Measurements from ENCODE around the gene CSNK2A1. TPM values are rescaled to one million over a fixed set of nuclear protein-coding genes. Genes with fewer than 3 reads are reported as not detected.

Gene CSNK2A1
- total RNA-seq, 2 donors from 2014 or later = 83.9 to 90.7 TPM

DNA sequence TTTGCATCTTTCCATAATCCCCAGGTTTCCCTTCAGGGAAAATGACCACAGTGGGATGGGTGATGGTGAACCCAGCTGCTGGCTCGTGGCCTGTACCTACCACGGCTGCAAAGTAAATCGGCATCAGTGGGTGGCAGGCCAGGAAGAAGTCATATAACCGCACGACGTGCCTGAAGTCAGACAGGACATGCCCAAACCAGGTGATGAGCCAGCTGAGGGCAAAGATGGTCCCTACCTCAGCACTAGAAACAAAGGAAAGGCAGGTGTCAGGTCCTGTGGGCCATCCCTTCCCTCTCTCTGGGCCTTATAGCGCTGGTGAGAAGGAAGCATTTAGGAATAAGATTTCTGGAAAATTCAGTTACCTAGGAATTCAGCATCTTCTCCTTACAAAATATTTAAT is 103.4 kb downstream of the CSNK2A1 start:
- no peak for ATAC-seq (ENCODE audit: insufficient number of reproducible peaks, low FRiP score, low read depth)
- H3K36me3 ChIP-seq = peaks cover 54% of the 10 kb centered on the region
- no peaks in the 10 kb centered on the region for H3K9me3 ChIP-seq

GRCh38 chr20:438571-439469 is 104.8 kb downstream of the CSNK2A1 start:
- H3K27me3 ChIP-seq (replicated peaks; ENCODE audit: insufficient read depth) = no peaks in the 10 kb centered on the region
- ATAC-seq (ENCODE audit: insufficient number of reproducible peaks, low FRiP score, low read depth) (no peak), DNase-seq (ENCODE audit: low spot score) (no peak)

More for the DNA sequence above, 103.4 kb downstream of the CSNK2A1 start:
- no peak for TF ChIP-seq CTCF (IDR thresholded peaks at IDR 0.05)
- Histone ChIP-seq H3K4me1 (ENCODE audit: control insufficient read depth in 1 of 2, low read depth in 2 of 2) (peaks cover 0 to 7% of the 10 kb centered on the region in 2 donors), H3K27me3 (replicated peaks; ENCODE audit: insufficient read depth) (no peaks in the 10 kb centered on the region), H3K27ac (no peak overlapping the region), H3K4me3 (no peak overlapping the region)
- no peak for DNase-seq (ENCODE audit: low spot score)

DNA sequence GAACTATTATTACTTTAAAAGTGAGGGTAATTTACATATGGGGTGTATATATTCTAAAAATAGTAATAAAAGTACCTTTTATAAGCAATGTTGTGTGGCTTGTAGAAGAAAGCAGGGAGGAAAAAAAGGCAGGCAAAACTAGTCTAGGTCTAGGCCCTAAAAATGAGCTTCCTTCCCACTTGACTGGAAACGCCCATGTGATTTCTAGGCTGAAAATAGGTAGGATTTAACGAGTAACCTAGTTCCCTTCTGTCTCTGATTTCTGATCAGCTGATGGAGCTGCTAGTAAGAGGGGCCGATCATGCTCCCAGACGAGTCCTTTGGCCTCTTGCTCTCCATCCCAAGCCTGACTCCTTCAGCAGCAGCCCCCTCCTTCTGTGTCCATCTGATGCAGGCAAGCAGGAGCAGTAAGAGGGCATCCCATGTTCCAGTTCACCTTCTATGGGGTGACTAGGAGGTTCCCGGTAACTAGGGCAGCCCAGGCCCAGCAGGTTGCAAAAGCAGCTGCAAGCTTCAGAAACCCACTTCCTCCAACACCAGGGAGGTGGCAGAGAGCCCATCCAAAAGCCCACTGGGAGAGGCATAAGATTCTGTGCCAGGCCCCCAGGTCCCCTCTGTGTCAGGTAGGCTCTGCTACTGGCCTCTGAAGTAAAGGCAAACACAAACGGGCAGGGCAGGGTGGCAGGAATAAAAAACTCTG is 105.7 kb downstream of the CSNK2A1 start:
- no peak for ATAC-seq (ENCODE audit: insufficient number of reproducible peaks, low FRiP score, low read depth)
- H3K27ac ChIP-seq = no peak overlapping the region
- H3K9me3 ChIP-seq = no peaks in the 10 kb centered on the region
- H3K27me3 ChIP-seq (replicated peaks; ENCODE audit: insufficient read depth) = no peaks in the 10 kb centered on the region
- no peak for DNase-seq (ENCODE audit: low spot score)
- H3K36me3 ChIP-seq = peaks cover 50% of the 10 kb centered on the region
- H3K4me3 ChIP-seq = no peak overlapping the region
- no peak for TF ChIP-seq CTCF (IDR thresholded peaks at IDR 0.05)
- H3K4me1 ChIP-seq (ENCODE audit: control insufficient read depth in 1 of 2, low read depth in 2 of 2) = no peaks in the 10 kb centered on the region

More at GRCh38 chr20:438571-439469, 104.8 kb downstream of the CSNK2A1 start:
- no peak for TF ChIP-seq CTCF (IDR thresholded peaks at IDR 0.05)
- Histone ChIP-seq H3K4me1 (ENCODE audit: control insufficient read depth in 1 of 2, low read depth in 2 of 2) (no peaks in the 10 kb centered on the region), H3K36me3 (peaks cover 50% of the 10 kb centered on the region), H3K27ac (no peak overlapping the region), H3K9me3 (no peaks in the 10 kb centered on the region), H3K4me3 (no peak overlapping the region)

DNA sequence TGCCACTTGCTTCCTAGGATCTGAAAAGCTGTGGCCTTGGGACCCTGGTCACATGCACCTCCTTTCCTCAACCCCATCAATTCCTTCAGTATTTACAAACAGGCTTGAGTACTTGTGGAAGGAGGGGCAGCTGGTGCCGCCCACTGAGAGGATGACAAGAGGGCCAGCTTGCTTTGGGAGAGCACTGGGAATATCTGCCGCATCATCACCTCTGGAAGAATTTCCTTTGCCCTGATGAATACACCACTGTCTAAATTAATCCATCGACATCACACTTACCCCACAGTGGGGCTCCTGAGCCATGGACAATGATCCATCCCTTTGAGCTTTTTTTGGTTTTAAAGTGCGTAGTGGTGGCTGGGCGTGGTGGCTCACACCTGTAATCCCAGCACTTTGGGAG is 107.1 kb downstream of the CSNK2A1 start:
- Histone ChIP-seq H3K4me3 (no peak overlapping the region), H3K9me3 (no peaks in the 10 kb centered on the region), H3K27ac (no peak overlapping the region), H3K27me3 (replicated peaks; ENCODE audit: insufficient read depth) (no peaks in the 10 kb centered on the region), H3K36me3 (peaks cover 45% of the 10 kb centered on the region), H3K4me1 (ENCODE audit: control insufficient read depth in 1 of 2, low read depth in 2 of 2) (no peaks in the 10 kb centered on the region)
- no peak for DNase-seq (ENCODE audit: low spot score)
- ATAC-seq (ENCODE audit: insufficient number of reproducible peaks, low FRiP score, low read depth) = no peak
- TF ChIP-seq CTCF (IDR thresholded peaks at IDR 0.05) = no peak

- TF ChIP-seq CTCF (IDR thresholded peaks at IDR 0.05) = no peak
- H3K27me3 ChIP-seq (replicated peaks; ENCODE audit: insufficient read depth) = no peaks in the 10 kb centered on the region
- H3K4me1 ChIP-seq (ENCODE audit: control insufficient read depth in 1 of 2, low read depth in 2 of 2) = no peaks in the 10 kb centered on the region
- ATAC-seq (ENCODE audit: insufficient number of reproducible peaks, low FRiP score, low read depth) = no peak
- H3K36me3 ChIP-seq = peaks cover 43% of the 10 kb centered on the region
- DNase-seq (ENCODE audit: low spot score) = no peak
- no peak overlapping the region for H3K27ac ChIP-seq
- H3K4me3 ChIP-seq = no peak overlapping the region
- no peaks in the 10 kb centered on the region for H3K9me3 ChIP-seq
These were observed 108.0 kb downstream of the CSNK2A1 start for GRCh38 chr20:435558-435957.

Measured in thoracic aorta (tissue), 2 donors.